CD4-positive, alpha-beta memory T cell (primary cell): ENCODE data around the gene KLK15. TPM values are rescaled to one million over a fixed set of nuclear protein-coding genes. Genes with fewer than 3 reads are reported as not detected.
"Not testable (repeated sequence)": the region's sequence is repeated elsewhere in the genome, so short reads cannot be mapped to it uniquely, and the experiment has no call there.

Source experiments
- CTCF ChIA-PET: fragments of 350-600 bp; sonication (Branson Sonifier 250); formaldehyde crosslinking; loops from one replicate; lab custom pipeline; 2021; ENCODE audit warnings: inconsistent platforms; ENCODE audit not compliant: partially characterized antibody; lab: Charles Lee
- POLR2A ChIA-PET: fragments of 350-600 bp; sonication (Branson Sonifier 250); formaldehyde crosslinking; loops from one replicate; lab custom pipeline; 2021; ENCODE audit not compliant: partially characterized antibody; lab: Charles Lee
- DNase-seq, 5 donors: peaks; one replicate each; pipeline versions ENCODE4 v3.0.0 to v3.0.0-alpha.2; 2020 to 2022; ENCODE audit warnings: mixed read lengths in 1 of 5
- H3K27ac ChIP-seq: one replicate; pipeline ENCODE4 v1.7.0; 2013; ENCODE audit warnings: low read depth, low read length
- H3K27me3 ChIP-seq: 2 replicates; pipeline ENCODE4 v1.7.0; 2013; ENCODE audit warnings: mild to moderate bottlenecking, low read length, moderate library complexity; ENCODE audit not compliant: insufficient read depth
- H3K36me3 ChIP-seq: 2 replicates; pipeline ENCODE4 v1.7.0; 2013; ENCODE audit warnings: mild to moderate bottlenecking, low read length, moderate library complexity; ENCODE audit not compliant: insufficient read depth
- H3K4me1 ChIP-seq: 2 replicates; pipeline ENCODE4 v1.7.0; 2013; ENCODE audit warnings: mild to moderate bottlenecking, low read length, moderate library complexity; ENCODE audit not compliant: insufficient read depth
- H3K4me3 ChIP-seq, 2 donors: one replicate each; pipeline ENCODE4 v1.7.0; 2013; ENCODE audit warnings: low read length in 2 of 2, mild to moderate bottlenecking in 1 of 2
- H3K9me3 ChIP-seq, 2 donors: one replicate each; pipeline ENCODE4 v1.7.0; 2013; ENCODE audit warnings: low read length in 2 of 2, control low read depth in 1 of 2; ENCODE audit not compliant: control insufficient read depth in 1 of 2
- H3K27ac Mint-ChIP-seq, 7 donors: one replicate each; pipeline ENCODE4 v1.8.0; 2020 to 2021; ENCODE audit warnings: mixed read lengths in 7 of 7, mild to moderate bottlenecking in 6 of 7, inconsistent platforms in 3 of 7, moderate library complexity in 3 of 7
- H3K27me3 Mint-ChIP-seq, 2 donors: one replicate each; pipeline ENCODE4 v1.8.0; 2020 to 2021; ENCODE audit warnings: mixed read lengths in 2 of 2
- H3K36me3 Mint-ChIP-seq, 2 donors: one replicate each; pipeline ENCODE4 v1.8.0; 2020 to 2021; ENCODE audit warnings: mixed read lengths in 2 of 2, inconsistent platforms in 1 of 2, mild to moderate bottlenecking in 1 of 2
- H3K4me1 Mint-ChIP-seq, 4 donors: one replicate each; pipeline ENCODE4 v1.8.0; 2020 to 2021; ENCODE audit warnings: mixed read lengths in 4 of 4, mild to moderate bottlenecking in 1 of 4
- H3K4me3 Mint-ChIP-seq, 8 donors: one replicate each; pipeline ENCODE4 v1.8.0; 2020 to 2021; ENCODE audit warnings: mixed read lengths in 8 of 8, mild to moderate bottlenecking in 7 of 8, moderate library complexity in 6 of 8, inconsistent platforms in 3 of 8
- H3K9me3 Mint-ChIP-seq, 8 donors: one replicate each; pipeline ENCODE4 v1.8.0; 2020 to 2021; ENCODE audit warnings: mixed read lengths in 8 of 8, mild to moderate bottlenecking in 5 of 8, inconsistent platforms in 3 of 8, moderate library complexity in 1 of 8
- intact Hi-C: fragments of 100-400 bp; cut with micrococcal nuclease; formaldehyde crosslinking; loops from one replicate; pipeline ENCODE4 v1.15.1; 2023
- polyA plus RNA-seq, 2 donors: library from polyadenylated mRNA; unstranded; fragments of 300-500 nt; fragmentation: Illumina TruSeq; gene quantifications; one replicate each; pipeline ENCODE4 v1.2.3, GENCODE V29; 2021
- total RNA-seq, 2 experiments: library from RNA; stranded (reverse); gene quantifications; one replicate each; pipeline ENCODE4 v1.2.3, GENCODE V29; 2021

KLK15 gene
- total and polyA plus RNA-seq, 4 experiments from 2014 or later = not detected

GRCh38 chr19:50791594-50792271 is 41.6 kb downstream of the KLK15 start:
- H3K4me3 Mint-ChIP-seq = no peak overlapping the region
- Histone ChIP-seq H3K9me3 (no peaks in the 10 kb centered on the region), H3K27me3 (no peaks in the 10 kb centered on the region), H3K27ac (no peak overlapping the region), H3K4me1 (peaks cover 5% of the 10 kb centered on the region), H3K36me3 (no peaks in the 10 kb centered on the region), H3K4me3 (no peak overlapping the region)
- POLR2A ChIA-PET = interaction anchor here (1.3 kb wide), 1 partner anchor 12 kb away, joined by 4 read pairs; no protein-coding TSS in a partner anchor
- DNase-seq = no peak
- peaks cover 0 to 2% of the 10 kb centered on the region in 2 donors for H3K27me3 Mint-ChIP-seq
- H3K4me1 Mint-ChIP-seq = peaks cover 3 to 11% (median 7%) of the 10 kb centered on the region in 4 donors
- H3K9me3 Mint-ChIP-seq = no peaks in the 10 kb centered on the region
- peaks cover 0 to 3% of the 10 kb centered on the region in 2 donors for H3K36me3 Mint-ChIP-seq
- CTCF ChIA-PET = interaction anchor here (0.9 kb wide), 1 partner anchor 435 kb away, joined by 3 read pairs; no protein-coding TSS in a partner anchor
- intact Hi-C loops = no loop called here
- peak overlapping the region in 1 of 7 donors; percentile 11 for H3K27ac Mint-ChIP-seq

- H3K27ac Mint-ChIP-seq = peak overlapping the region in 2 of 7 donors; percentile 11 to 70
- ChIA-PET CTCF (no interaction called here), POLR2A (no interaction called here)
- Histone ChIP-seq H3K9me3 (no peaks in the 10 kb centered on the region), H3K4me3 (no peak overlapping the region), H3K27ac (no peak overlapping the region), H3K36me3 (no peaks in the 10 kb centered on the region), H3K4me1 (peaks cover 5% of the 10 kb centered on the region), H3K27me3 (no peaks in the 10 kb centered on the region)
- H3K4me3 Mint-ChIP-seq = no peak overlapping the region
- peaks cover 3 to 11% (median 7%) of the 10 kb centered on the region in 4 donors for H3K4me1 Mint-ChIP-seq
- intact Hi-C loops = no loop called here
- H3K27me3 Mint-ChIP-seq = peaks cover 0 to 2% of the 10 kb centered on the region in 2 donors
- H3K36me3 Mint-ChIP-seq = peaks cover 0 to 3% of the 10 kb centered on the region in 2 donors
- no peaks in the 10 kb centered on the region for H3K9me3 Mint-ChIP-seq
- no peak for DNase-seq
Observed at GRCh38 chr19:50790922-50791467, 42.4 kb downstream of the KLK15 start.

- Histone ChIP-seq H3K36me3 (no peaks in the 10 kb centered on the region), H3K4me1 (peaks cover 5% of the 10 kb centered on the region), H3K4me3 (no peak within 1 kb of the TSS), H3K27me3 (no peaks in the 10 kb centered on the region), H3K9me3 (no peaks in the 10 kb centered on the region), H3K27ac (no peak within 1 kb of the TSS)
- Mint-ChIP-seq H3K4me1 (peaks cover 3 to 11% (median 7%) of the 10 kb centered on the region in 4 donors), H3K4me3 (no peak within 1 kb of the TSS), H3K36me3 (peaks cover 0 to 2% of the 10 kb centered on the region in 2 donors), H3K27me3 (peaks cover 0 to 2% of the 10 kb centered on the region in 2 donors), H3K27ac (peak within 1 kb of the TSS in 2 of 7 donors; percentile 11 to 70), H3K9me3 (no peaks in the 10 kb centered on the region)
- ChIA-PET CTCF (no interaction called here), POLR2A (no interaction called here)
- intact Hi-C loops = no loop called here
- DNase-seq = no peak
Observed at GRCh38 chr19:50790396-50790795, 43.0 kb downstream of the KLK15 start, which contains the start of gene ACP4. TSS of gene ACP4 (plus strand) at chr19:50790415. CDS start at chr19:50790415, 0 bp downstream.

- DNase-seq = no peak
- H3K4me1 ChIP-seq = peaks cover 7% of the 10 kb centered on the region
- Mint-ChIP-seq H3K36me3 (no peaks in the 10 kb centered on the region), H3K27ac (no peak overlapping the region), H3K27me3 (peaks cover 15% of the 10 kb centered on the region in 2 donors), H3K9me3 (no peaks in the 10 kb centered on the region), H3K4me1 (peaks cover 0 to 4% (median 3%) of the 10 kb centered on the region in 4 donors), H3K4me3 (no peak overlapping the region)
- no peaks in the 10 kb centered on the region for H3K9me3 ChIP-seq
- ChIA-PET CTCF (interaction anchor here (1.3 to 1.9 kb wide), 2 partner anchors 11 to 417 kb away, joined by 3 to 4 read pairs; no protein-coding TSS in a partner anchor), POLR2A (no interaction called here)
- intact Hi-C loops = no loop called here
- H3K27me3 ChIP-seq = no peaks in the 10 kb centered on the region
- H3K27ac ChIP-seq = no peak overlapping the region
- H3K4me3 ChIP-seq = no peak overlapping the region
- H3K36me3 ChIP-seq = no peaks in the 10 kb centered on the region
Observed at GRCh38 chr19:50785329-50785728, 48.0 kb downstream of the KLK15 start.

- POLR2A ChIA-PET = no interaction called here
Observed at GRCh38 chr19:50784710-50785109, 48.7 kb downstream of the KLK15 start.

GRCh38 chr19:50783848-50784152 is 49.6 kb downstream of the KLK15 start:
- not testable (repeated sequence) for H3K9me3 ChIP-seq, DNase-seq, H3K36me3 Mint-ChIP-seq, H3K9me3 Mint-ChIP-seq, H3K4me3 ChIP-seq, H3K36me3 ChIP-seq, H3K4me3 Mint-ChIP-seq, H3K4me1 Mint-ChIP-seq, H3K4me1 ChIP-seq, H3K27ac ChIP-seq
- H3K27me3 ChIP-seq = peaks cover 14% of the 10 kb centered on the region
- H3K27ac Mint-ChIP-seq = peak overlapping the region in 1 of 7 donors; percentile 68
- ChIA-PET CTCF (interaction anchor here (0.6 to 4.4 kb wide), 8 partner anchors 13 to 426 kb away, joined by 3 to 24 read pairs (median 4); no protein-coding TSS in a partner anchor), POLR2A (interaction anchor here (1.0 kb wide), 1 partner anchor 426 kb away, joined by 3 read pairs; no protein-coding TSS in a partner anchor)
- peaks cover 29 to 30% of the 10 kb centered on the region in 2 donors for H3K27me3 Mint-ChIP-seq
- intact Hi-C loops = loop anchor here (1.0 kb wide), 2 partner anchors 78 to 426 kb away; no protein-coding TSS in a partner anchor

More at GRCh38 chr19:50784710-50785109, 48.7 kb downstream of the KLK15 start:
- Histone ChIP-seq H3K9me3 (no peaks in the 10 kb centered on the region), H3K4me1 (peaks cover 7% of the 10 kb centered on the region), H3K27ac (no peak overlapping the region), H3K27me3 (peaks cover 5% of the 10 kb centered on the region), H3K36me3 (no peaks in the 10 kb centered on the region), H3K4me3 (no peak overlapping the region)
- no peaks in the 10 kb centered on the region for H3K9me3 Mint-ChIP-seq
- no peaks in the 10 kb centered on the region for H3K36me3 Mint-ChIP-seq
- intact Hi-C loops = no loop called here
- peaks cover 0 to 4% (median 3%) of the 10 kb centered on the region in 4 donors for H3K4me1 Mint-ChIP-seq
- CTCF ChIA-PET = interaction anchor here (0.6 to 4.4 kb wide), 6 partner anchors 12 to 427 kb away, joined by 3 to 24 read pairs (median 5); no protein-coding TSS in a partner anchor
- H3K27me3 Mint-ChIP-seq = peaks cover 20% of the 10 kb centered on the region in 2 donors
- no peak overlapping the region for H3K4me3 Mint-ChIP-seq
- no peak for DNase-seq
- H3K27ac Mint-ChIP-seq = no peak overlapping the region
